ENCODE data around the gene KCNG2. TPM values are rescaled to one million over a fixed set of nuclear protein-coding genes. Genes with fewer than 3 reads are reported as not detected.

KCNG2 gene
- total RNA-seq, 1 experiment from 2014 or later: 0.14 TPM

DNA sequence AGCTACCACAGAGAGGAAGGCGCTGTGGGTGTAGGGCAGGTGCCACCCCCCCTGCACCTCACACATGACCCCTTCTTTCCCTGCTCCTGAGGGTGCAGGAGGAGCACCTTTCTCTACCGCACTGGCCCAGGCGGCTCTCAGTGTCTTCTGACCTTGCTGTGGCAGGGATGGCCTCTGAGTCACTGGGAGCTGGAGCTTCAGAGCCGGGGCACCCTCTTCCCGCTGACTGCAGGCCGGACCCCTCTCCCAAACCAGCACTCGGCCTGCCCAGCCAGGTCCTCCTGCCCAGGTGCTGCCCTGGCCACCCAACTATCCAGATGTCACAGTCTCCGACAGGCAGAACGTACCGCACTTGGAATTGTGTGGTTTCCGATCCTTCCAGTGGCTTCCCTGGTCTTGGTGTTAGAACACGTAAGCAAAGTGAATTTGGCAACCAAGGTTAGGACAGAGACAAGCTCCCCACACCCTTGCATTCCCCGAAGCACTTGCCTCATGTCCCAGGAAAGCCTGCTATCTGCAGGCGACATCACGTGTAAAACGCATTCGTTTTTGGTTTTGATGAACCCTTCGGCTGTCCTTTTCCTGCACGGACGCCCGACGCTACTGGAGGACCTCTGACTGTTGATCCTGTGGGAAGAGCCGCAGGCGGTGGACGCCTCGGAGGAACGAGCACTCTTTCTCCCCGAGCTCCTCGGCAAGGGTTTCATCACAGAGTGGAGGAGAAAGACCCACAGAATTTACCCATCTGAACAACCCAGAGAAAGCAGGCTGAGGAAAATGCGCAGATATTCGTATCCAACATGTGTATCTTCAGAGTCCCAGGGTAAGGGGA lies 24.7 kb upstream of the KCNG2 start:
- DNase-seq: no peak

DNA sequence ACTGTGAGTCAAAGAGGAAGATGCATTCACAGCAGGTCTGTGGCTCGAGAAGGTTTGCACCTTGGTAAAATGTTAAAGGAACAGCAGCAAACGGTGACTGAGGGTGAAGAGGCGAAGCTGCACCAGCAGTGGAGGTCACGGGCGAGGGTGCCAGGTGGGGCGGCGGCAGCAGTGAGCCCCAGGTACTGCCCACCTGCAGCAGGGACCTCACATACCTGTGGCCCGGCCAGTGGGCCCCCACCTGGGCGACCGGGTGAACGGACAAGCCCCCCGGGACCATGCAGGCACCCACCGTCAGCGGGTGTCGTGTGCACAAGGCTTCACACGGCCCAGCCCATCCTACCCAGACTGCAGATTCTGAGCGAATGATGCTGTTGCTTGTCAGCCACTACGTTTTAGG lies 23.6 kb upstream of the KCNG2 start:
- Histone ChIP-seq H3K4me3 (ENCODE audit: insufficient read depth, low read depth, low read length) (no peak overlapping the region), H3K36me3 (replicated peaks; ENCODE audit: control insufficient read depth, insufficient read depth, low read length) (no peaks in the 10 kb centered on the region), H3K27me3 (ENCODE audit: control insufficient read depth, insufficient read depth, low read length) (no peaks in the 10 kb centered on the region)
- peak; percentile 52 for DNase-seq

More for the DNA sequence above, 24.7 kb upstream of the KCNG2 start:
- Histone ChIP-seq H3K36me3 (replicated peaks; ENCODE audit: control insufficient read depth, insufficient read depth, low read length) (no peaks in the 10 kb centered on the region), H3K27me3 (ENCODE audit: control insufficient read depth, insufficient read depth, low read length) (no peaks in the 10 kb centered on the region), H3K4me3 (ENCODE audit: insufficient read depth, low read depth, low read length) (no peak overlapping the region)

DNA sequence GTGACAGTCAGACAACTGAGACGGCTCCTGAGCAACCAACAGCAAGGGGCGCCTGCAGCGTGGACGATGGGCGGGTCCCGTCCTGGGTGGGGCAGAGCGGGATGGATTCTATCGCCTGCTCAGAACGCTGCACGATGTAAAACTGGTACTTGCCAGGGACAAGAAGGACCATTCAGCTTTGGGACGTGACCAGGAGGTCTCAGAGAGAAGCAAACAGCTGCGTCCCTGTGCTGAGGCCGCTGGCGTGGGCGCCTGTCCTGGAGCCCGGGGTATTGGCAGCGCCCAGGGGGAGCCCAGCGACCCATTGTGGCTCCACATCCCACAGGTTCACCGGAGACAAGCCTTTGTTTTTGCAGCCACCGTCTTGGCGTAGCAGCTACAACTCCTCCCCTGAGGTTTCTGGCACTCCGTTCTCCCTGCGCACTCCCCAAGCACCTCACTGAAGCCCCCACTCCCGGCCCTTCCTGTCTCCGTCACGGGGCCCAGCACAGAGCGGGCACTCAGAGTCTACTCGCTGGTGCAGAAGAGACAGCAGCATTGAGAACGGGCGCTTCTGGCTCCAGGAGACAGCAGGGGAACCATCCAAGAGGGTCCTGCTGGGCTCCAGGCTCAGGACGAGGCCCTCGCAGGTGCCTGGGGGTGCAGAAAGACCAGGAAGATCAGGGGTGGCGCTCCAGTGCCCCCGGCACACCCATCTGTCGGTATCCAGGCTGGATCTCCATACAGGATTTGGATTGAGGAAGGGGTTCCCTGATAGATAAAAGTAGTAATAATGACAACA lies 22.1 kb upstream of the KCNG2 start:
- Histone ChIP-seq H3K4me3 (ENCODE audit: insufficient read depth, low read depth, low read length) (no peak overlapping the region), H3K36me3 (replicated peaks; ENCODE audit: control insufficient read depth, insufficient read depth, low read length) (no peaks in the 10 kb centered on the region), H3K27me3 (ENCODE audit: control insufficient read depth, insufficient read depth, low read length) (no peaks in the 10 kb centered on the region)
- peak; percentile 52 for DNase-seq

DNA sequence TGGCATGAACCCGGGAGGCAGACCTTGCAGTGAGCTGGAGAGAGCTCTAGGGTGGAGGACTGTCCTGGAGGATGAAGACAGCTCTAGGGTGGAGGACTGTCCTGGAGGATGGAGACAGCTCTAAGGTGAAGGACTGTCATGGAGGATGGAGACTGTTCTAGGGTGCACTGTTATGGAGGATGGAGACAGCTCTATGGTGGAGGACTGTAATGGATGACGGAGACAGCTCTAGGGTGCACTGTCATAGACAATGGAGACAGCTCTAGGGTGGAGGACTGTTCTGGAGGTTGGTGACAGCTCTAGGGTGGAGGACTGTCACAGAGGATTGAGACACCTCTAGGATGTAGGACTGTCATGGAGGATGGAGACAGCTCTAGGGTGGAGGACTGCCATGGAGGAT lies 21.1 kb upstream of the KCNG2 start:
- no peaks in the 10 kb centered on the region for H3K27me3 ChIP-seq (ENCODE audit: control insufficient read depth, insufficient read depth, low read length)
- no peak overlapping the region for H3K4me3 ChIP-seq (ENCODE audit: insufficient read depth, low read depth, low read length)
- H3K36me3 ChIP-seq (replicated peaks; ENCODE audit: control insufficient read depth, insufficient read depth, low read length): no peaks in the 10 kb centered on the region
- no peak for DNase-seq

DNA sequence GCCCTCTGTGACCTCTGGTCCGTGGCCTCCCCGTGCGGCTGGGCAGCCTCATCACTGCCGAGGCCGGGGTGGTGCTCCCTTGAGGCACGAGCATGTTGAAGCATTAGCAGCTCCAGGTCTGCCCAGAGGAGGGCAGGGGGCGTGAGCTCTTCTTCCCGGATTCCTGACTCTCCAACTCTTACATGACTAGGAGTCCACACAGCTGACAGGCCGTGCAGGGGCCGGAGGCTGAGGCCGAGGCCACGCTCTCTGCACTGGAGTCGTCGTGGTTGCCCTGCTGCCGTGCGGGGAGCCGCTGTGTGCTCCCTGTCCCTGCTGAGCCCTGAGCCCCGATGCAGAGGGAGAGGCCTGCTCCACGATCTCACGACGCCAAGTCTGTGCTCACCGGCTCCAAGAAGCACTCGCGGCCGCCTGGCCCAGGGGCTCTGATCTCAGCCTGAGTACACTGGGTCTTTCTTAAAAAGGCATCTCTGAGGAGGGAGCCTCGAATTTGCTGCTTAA lies 19.4 kb upstream of the KCNG2 start:
- H3K27me3 ChIP-seq (ENCODE audit: control insufficient read depth, insufficient read depth, low read length): no peaks in the 10 kb centered on the region
- H3K4me3 ChIP-seq (ENCODE audit: insufficient read depth, low read depth, low read length): no peak overlapping the region
- DNase-seq: peak; percentile 75
- H3K36me3 ChIP-seq (replicated peaks; ENCODE audit: control insufficient read depth, insufficient read depth, low read length): no peaks in the 10 kb centered on the region

DNA sequence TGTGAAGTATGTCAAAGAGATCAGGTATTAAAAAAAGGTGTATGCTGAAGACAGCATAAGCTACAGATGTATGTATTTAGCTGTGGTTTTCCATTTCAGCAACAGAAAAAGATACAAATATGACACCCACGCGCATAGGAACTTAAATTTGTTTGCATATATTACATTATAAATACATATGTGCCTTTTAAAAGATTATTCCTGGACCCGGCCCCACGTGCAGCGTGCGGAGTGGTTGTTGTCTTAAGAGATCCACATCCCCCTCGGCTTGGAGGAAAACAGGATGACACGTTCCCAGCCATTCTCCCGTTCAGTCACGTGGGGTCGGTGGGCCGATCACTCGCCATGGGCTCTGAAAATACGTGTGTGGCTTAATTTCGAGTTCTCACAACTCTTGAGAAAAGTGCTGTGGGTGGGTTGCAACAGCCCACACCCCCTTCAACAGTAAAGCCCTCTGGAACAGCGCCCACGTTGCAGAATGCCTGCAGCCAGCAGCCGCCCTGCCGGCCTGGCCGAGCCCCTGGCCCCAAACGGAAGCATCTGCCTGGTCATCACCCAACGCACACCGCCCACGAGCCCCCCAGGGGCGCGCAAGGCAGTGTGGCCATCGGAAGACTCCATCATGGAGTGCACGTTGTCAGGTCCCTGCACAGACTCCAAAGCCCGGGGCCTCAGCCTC lies 18.6 kb upstream of the KCNG2 start:
- H3K4me3 ChIP-seq (ENCODE audit: insufficient read depth, low read depth, low read length): no peak overlapping the region
- no peaks in the 10 kb centered on the region for H3K36me3 ChIP-seq (replicated peaks; ENCODE audit: control insufficient read depth, insufficient read depth, low read length)
- no peaks in the 10 kb centered on the region for H3K27me3 ChIP-seq (ENCODE audit: control insufficient read depth, insufficient read depth, low read length)
- peak; percentile 58 for DNase-seq

DNA sequence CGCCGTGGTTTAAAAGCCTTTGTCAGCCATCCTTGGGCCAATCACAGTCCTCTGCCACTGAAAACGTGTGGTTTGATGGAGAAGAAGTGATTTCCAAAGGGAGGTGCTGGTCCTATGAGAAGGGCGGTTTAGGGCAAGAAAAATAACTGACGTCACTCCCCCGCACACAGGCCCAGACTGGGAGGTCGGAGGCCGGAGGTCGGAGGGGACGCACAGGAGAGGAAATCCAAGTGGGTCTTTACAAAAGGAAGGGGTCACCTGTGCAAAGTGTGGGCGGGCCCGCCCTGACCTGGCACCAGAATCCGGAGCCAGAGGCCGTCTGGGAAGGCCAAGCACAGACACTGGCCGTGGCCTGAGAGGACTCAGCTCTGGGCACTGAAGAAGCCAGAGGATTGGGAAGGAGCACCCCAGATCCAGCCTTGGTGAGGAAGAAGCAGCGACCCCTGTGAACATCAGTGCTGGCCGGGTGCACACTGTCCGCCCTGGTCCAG lies 18.0 kb upstream of the KCNG2 start:
- no peaks in the 10 kb centered on the region for H3K27me3 ChIP-seq (ENCODE audit: control insufficient read depth, insufficient read depth, low read length)
- no peaks in the 10 kb centered on the region for H3K36me3 ChIP-seq (replicated peaks; ENCODE audit: control insufficient read depth, insufficient read depth, low read length)
- H3K4me3 ChIP-seq (ENCODE audit: insufficient read depth, low read depth, low read length): no peak overlapping the region
- no peak for DNase-seq

DNA sequence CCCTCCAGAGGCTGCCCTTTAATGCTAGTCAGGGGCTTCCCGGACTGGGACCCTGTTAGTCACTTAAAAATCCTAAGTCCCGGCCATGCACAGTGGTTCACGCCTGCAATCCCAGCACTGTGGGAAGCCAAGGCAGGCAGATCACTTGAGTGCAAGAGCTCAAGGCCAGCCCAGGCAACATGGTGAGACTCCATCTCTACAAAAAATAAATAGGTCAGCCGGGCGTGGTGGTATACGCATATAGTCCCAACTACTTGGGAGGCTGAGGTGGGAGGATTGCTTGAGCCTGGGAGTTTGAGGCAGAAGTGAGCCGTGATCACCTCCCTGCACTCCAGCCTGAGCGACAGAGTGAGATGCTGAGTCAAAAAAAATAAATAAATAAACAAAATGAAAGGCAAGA lies 17.2 kb upstream of the KCNG2 start:
- no peaks in the 10 kb centered on the region for H3K27me3 ChIP-seq (ENCODE audit: control insufficient read depth, insufficient read depth, low read length)
- H3K4me3 ChIP-seq (ENCODE audit: insufficient read depth, low read depth, low read length): no peak overlapping the region
- no peak for DNase-seq
- no peaks in the 10 kb centered on the region for H3K36me3 ChIP-seq (replicated peaks; ENCODE audit: control insufficient read depth, insufficient read depth, low read length)

DNA sequence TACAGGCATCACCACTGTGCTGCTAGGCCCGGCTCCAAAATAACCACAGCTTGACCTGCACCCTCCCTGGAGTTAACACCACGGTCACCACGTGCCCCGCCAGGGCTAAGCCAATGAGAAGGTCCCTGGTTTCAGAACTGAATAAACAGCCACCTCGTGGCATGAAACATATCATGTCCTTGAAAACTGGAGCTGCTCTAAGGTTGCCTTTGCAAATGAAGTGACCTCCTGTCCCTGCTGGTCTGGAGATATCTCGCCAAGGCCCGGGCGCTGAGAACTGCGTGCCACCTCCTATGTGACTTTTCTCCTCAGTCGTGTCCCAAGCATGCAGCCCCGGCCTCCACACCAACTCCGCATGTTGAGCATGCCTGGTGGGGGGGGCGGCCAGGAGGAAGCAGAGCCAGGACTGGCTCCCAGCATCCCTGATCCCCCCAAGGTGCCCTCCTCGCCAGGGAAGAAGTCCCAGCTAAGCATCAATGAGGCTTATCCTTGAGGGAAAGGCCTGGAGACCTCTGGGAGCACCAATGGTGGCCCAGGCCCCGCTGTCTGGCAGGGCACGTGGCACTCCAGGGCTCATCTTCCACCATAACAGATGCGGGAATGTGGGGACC lies 16.3 kb upstream of the KCNG2 start:
- no peak for DNase-seq
- Histone ChIP-seq H3K36me3 (replicated peaks; ENCODE audit: control insufficient read depth, insufficient read depth, low read length) (no peaks in the 10 kb centered on the region), H3K4me3 (ENCODE audit: insufficient read depth, low read depth, low read length) (no peak overlapping the region), H3K27me3 (ENCODE audit: control insufficient read depth, insufficient read depth, low read length) (no peaks in the 10 kb centered on the region)

DNA sequence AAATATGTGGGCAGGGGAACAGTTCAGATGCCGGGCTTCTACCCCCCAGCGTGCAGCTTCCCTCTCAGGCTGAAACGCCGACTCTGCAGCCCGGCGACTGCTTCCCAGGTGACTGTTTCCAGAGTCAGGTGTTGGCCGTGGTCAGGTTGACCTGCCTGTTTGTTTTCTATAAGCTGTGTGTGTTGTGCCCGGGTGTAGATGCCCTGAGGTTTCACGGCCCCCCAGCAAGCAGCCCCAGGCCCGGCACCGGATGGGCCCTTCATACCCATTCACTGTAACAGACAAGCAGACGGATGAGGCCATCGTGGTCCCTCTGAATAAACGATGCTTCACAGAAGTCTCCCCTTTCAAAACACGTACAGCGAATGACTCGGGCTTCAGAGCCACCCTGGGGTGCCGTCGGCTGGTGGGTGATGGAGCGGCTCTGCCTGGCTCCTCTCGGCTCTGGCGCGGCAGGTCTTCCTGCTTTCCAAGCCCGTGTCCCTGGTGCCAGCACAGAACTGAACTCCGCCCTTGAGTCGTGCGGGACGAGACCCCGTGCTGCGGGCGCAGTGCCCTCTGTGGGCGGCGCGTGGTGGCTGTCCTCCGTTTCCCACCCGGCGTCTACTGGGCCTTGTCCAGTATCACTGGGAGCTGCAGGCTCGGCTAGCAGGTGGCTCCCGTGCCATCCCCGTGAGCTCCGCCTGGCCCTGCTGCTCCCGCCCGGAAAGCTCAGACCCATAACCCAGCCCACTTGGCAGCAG lies 15.0 kb upstream of the KCNG2 start:
- Histone ChIP-seq H3K4me3 (ENCODE audit: insufficient read depth, low read depth, low read length) (no peak overlapping the region), H3K36me3 (replicated peaks; ENCODE audit: control insufficient read depth, insufficient read depth, low read length) (no peaks in the 10 kb centered on the region), H3K27me3 (ENCODE audit: control insufficient read depth, insufficient read depth, low read length) (peaks cover 8% of the 10 kb centered on the region; the same call in 1 of the 2 replicates)
- DNase-seq: peak; percentile 83

DNA sequence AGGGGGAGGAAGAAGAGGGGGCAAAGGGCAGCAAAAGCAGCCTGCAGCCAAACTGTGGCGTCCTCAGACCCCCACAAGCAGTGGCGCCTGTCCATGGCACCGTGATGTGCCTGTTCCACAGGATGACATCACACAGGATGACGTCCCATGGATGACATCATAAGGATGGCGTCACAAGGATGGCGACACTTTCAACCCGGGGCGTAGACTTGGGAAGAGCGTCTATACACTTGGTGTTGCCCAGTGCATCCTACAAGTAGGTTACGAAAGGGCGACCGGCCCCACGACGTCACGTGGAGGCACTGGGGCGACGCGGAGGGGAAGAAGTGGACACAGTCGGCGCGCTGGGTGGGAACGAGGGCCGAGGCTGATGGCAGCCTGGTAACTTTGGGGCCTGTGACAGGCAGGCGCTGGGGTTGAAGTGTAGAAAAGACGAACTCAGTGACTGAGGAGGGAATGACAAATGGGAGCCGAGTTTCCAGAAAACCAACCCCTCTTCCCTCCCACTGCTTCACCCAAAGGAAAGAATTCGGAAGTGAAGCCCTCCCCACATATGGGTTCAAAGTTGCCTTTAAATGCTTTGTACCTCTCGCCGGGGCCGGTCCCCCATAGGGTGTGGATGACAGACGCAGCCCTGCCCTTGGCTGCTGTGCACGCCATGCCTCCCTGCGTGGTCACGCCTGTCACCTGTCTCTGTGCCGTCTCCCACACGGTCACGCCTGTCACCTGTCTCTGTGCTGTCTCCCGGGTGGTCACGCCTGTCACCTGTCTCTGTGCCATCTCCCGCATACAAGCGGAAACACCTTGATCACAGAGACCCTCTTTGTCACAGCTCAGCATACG lies 13.4 kb upstream of the KCNG2 start:
- Histone ChIP-seq H3K36me3 (replicated peaks; ENCODE audit: control insufficient read depth, insufficient read depth, low read length) (no peaks in the 10 kb centered on the region), H3K4me3 (ENCODE audit: insufficient read depth, low read depth, low read length) (no peak overlapping the region), H3K27me3 (ENCODE audit: control insufficient read depth, insufficient read depth, low read length) (peaks cover 15% of the 10 kb centered on the region; the same call in 1 of the 2 replicates)
- peak; percentile 61 for DNase-seq

DNA sequence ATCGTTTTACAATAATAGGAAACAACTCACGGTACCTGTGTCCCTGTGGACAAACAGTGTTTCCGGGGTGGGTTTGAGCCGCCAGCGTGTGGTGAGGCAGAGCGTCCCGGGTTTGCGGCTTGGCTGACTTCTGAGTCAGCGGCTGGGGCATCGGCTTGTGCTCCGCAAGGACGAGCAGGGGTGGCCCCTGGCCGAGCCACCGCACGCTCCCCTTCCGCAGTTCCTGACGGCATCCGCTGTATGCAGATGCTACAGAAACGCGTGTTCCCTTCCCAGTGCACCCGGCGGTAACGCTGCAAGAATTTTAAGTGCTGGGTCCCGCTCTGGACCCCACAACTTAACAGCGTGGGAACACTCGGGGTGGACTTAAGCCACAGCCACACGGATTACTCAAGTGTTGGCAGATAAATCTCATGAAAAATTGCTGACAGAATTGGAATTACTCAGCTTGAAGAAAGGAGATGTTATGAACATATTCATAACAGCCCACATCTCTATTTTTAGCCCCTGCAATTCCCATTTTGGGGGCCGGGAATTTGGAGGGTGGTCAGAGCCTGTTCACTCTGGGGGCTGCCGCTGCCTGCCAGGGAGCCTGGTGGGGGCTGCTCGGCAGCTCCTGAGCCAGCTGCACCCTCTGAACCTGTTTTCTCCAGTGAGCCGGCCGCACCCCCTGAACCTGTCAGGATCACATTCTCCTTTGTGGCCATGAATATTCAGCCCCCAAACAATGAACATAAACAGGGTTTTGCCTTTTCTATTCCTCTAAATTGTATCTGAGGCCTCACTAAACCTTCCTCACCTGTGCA lies 12.6 kb upstream of the KCNG2 start:
- peaks cover 15% of the 10 kb centered on the region; the same call in 1 of the 2 replicates for H3K27me3 ChIP-seq (ENCODE audit: control insufficient read depth, insufficient read depth, low read length)
- DNase-seq: peak; percentile 62
- no peaks in the 10 kb centered on the region for H3K36me3 ChIP-seq (replicated peaks; ENCODE audit: control insufficient read depth, insufficient read depth, low read length)
- H3K4me3 ChIP-seq (ENCODE audit: insufficient read depth, low read depth, low read length): no peak overlapping the region
